ENCODE data around the gene FAM53B. TPM values are rescaled to one million over a fixed set of nuclear protein-coding genes. Genes with fewer than 3 reads are reported as not detected.

The FAM53B gene
- total RNA-seq, 2 donors from 2014 or later: 17.1 to 21.1 TPM

DNA sequence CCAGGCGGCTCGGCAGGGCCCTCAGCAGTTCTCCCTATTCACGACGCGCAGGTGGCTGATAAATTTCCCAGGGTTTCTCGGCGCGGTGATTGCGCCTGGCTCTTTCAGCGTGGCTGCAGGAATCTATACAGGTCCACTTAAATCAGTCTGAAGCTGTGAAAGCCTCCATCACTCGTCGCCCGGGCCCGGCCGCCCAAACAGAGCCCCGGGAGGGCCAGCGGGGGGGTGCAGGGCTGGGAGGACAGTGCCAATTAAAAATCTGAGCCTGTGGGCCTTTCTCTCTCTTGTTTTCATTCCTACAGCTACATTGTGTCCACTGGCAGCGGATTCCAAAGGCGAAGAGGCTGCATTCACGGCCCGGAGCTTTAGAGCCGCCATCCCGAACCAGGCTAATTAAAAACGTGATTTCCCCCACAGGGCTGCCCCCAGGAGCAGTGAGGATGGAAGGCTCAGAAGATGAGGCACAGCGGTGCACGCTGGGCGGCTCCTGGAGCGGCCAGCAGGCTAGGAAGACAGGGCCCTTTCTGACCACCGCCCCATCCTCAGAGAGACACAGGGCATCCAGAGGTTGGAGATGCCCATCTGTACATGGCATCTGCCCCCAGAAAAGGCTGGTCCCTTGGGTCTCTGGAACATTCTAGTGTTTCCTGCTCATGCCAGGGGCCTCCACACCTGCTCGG lies 100.7 kb downstream of the FAM53B start:
- Histone ChIP-seq H3K27me3 (no peaks in the 10 kb centered on the region), H3K4me1 (peaks cover 22% of the 10 kb centered on the region), H3K27ac (no peak overlapping the region), H3K9me3 (no peaks in the 10 kb centered on the region), H3K36me3 (replicated peaks in 1 of 2; ENCODE audit: insufficient read depth in 1 of 2, low read depth in 2 of 2) (no peaks in the 10 kb centered on the region), H3K4me3 (no peak overlapping the region)
- no peak for TF ChIP-seq POLR2A (IDR thresholded peaks at IDR 0.05)
- TF ChIP-seq, protein P1, sequence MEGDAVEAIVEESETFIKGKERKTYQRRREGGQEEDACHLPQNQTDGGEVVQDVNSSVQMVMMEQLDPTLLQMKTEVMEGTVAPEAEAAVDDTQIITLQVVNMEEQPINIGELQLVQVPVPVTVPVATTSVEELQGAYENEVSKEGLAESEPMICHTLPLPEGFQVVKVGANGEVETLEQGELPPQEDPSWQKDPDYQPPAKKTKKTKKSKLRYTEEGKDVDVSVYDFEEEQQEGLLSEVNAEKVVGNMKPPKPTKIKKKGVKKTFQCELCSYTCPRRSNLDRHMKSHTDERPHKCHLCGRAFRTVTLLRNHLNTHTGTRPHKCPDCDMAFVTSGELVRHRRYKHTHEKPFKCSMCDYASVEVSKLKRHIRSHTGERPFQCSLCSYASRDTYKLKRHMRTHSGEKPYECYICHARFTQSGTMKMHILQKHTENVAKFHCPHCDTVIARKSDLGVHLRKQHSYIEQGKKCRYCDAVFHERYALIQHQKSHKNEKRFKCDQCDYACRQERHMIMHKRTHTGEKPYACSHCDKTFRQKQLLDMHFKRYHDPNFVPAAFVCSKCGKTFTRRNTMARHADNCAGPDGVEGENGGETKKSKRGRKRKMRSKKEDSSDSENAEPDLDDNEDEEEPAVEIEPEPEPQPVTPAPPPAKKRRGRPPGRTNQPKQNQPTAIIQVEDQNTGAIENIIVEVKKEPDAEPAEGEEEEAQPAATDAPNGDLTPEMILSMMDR (IDR thresholded peaks at IDR 0.05): no peak
- ATAC-seq (no peak), DNase-seq (no peak)
- 91 to 93% methylated on average over 28 to 30 of the region's 30 CpGs for WGBS, 2 donors
- intact Hi-C loops (cut with DNase I): no loop called here

DNA sequence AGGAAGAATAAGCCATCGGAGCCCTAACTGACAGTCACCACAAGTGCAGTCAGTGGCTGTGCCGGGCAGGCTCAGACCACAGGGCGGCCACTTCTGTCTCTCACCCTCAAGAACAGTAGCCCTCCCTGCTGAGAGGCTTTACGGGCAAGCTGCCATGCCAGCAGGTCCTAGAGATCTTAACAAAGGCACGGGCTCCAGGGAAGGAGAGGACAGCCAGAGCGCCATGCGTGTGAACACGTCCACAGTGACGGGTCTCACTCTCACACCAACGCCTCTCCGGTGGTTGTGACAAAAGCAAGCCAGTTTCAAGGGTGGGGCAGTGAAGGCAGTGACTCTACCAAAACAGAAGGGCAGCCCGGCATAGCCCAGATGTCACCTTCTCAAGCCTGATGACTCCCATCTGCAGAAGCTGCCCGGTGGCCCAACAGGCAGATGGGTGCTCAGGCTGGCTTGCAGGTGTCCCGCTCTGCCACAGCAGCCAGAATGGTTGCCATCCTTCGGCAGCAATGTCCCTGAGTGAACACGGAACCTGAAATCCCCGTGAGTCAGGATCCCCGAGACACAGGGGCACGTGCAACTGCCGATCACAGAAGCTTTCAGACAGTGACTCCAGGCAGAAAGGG lies 102.0 kb downstream of the FAM53B start:
- TF ChIP-seq, protein P1 (IDR thresholded peaks at IDR 0.05): no peak
- no peak for DNase-seq
- intact Hi-C loops (cut with DNase I): no loop called here
- no peak for ATAC-seq
- H3K4me3 ChIP-seq: no peak overlapping the region
- H3K27ac ChIP-seq: no peak overlapping the region
- WGBS, 2 donors: 91 to 96% methylated on average over 13 to 20 of the region's 20 CpGs
- peaks cover 15% of the 10 kb centered on the region for H3K4me1 ChIP-seq
- no peaks in the 10 kb centered on the region for H3K36me3 ChIP-seq (replicated peaks in 1 of 2; ENCODE audit: insufficient read depth in 1 of 2, low read depth in 2 of 2)
- H3K27me3 ChIP-seq: no peaks in the 10 kb centered on the region
- no peaks in the 10 kb centered on the region for H3K9me3 ChIP-seq

DNA sequence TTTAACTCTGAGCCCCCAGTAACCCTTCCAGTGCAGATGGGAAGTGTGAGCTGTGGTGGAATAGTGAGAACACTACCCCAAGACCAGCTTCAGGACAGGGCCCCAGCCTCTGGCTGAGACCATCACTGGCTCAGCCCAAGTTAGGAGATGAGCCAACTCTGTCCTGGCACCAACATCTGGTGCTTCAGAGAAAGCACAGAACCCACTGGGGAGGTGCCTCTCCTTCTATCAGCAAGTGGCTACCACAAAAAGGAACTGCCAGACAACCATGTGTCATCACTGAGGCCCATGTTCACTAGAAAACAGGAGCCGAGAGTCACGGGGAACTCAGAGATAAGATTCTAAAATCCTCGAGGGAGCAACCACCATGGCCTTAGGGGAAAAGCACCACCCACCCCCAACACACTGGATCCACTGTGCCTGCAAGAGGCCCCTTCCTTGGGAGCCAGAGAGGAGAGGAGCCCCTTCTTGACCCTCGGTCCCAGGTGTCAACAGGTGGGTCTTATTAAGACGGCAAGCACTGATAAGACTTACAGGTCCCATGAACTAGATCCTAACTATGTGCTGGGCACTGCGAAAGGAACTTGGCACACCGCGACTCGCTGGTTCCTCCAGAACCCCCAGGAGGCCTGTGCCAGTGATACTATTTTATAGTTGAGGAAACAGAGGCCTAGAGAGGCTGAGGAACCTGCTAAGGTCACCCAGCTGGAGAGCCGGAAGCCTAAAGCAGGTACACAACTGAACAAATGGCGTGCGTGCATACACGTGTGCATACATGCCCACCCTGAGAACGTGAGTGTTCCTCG lies 102.7 kb downstream of the FAM53B start:
- no peak overlapping the region for H3K4me3 ChIP-seq
- 70 to 76% methylated on average over 12 to 15 of the region's 15 CpGs for WGBS, 2 donors

DNA sequence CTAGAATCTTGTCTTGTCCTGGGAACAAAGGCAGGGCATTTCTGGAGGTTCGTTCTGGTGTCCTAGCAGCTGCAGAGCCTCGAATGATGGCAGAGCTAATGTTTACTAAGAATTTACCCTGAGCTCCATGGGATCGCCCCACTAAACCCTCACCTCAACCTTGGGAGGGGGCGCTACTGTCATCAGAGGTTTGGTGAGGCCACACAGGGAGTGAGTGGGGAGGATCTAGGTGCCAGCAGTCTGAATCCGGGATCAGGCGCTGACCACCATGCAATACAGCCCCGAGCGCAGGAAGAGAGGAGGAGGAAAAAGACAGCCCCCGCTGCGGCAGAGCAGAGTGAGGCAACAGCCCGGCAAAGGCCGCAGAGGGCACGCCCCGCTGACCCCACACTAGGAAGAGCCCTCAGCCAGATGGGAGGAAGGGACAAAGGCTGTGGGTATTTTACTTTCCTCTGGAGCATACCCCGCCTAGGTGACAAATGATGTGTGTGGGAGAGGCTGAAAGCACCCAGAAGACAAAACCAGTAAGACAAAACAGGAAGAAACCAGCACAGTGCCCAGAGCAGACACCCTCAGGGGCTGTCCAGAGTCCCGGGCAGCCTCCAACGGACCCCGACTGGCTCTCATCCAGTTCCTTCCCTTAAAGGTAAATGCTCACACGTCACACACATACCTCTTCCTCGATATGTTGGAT lies 103.5 kb downstream of the FAM53B start:
- no peaks in the 10 kb centered on the region for H3K27me3 ChIP-seq
- DNase-seq: peak in 1 of 4 donors; percentile 45
- H3K4me3 ChIP-seq: no peak overlapping the region
- intact Hi-C loops (cut with DNase I): no loop called here
- no peaks in the 10 kb centered on the region for H3K36me3 ChIP-seq (replicated peaks in 1 of 2; ENCODE audit: insufficient read depth in 1 of 2, low read depth in 2 of 2)
- ATAC-seq: no peak
- peak overlapping the region in 2 of 4 donors; percentile 5 to 42 for H3K27ac ChIP-seq
- TF ChIP-seq POLR2A (IDR thresholded peaks at IDR 0.05): no peak
- TF ChIP-seq, protein P1 (IDR thresholded peaks at IDR 0.05): no peak
- no peaks in the 10 kb centered on the region for H3K9me3 ChIP-seq
- H3K4me1 ChIP-seq: peaks cover 6% of the 10 kb centered on the region
- WGBS, 2 donors: 63 to 80% methylated on average over 18 to 20 of the region's 20 CpGs

More for the DNA sequence above, 102.7 kb downstream of the FAM53B start:
- no peaks in the 10 kb centered on the region for H3K27me3 ChIP-seq
- no peak for ATAC-seq
- H3K4me1 ChIP-seq: peaks cover 8% of the 10 kb centered on the region
- H3K27ac ChIP-seq: peak overlapping the region in 2 of 4 donors; percentile 5 to 42
- TF ChIP-seq, protein P1 (IDR thresholded peaks at IDR 0.05): no peak
- TF ChIP-seq POLR2A (IDR thresholded peaks at IDR 0.05): no peak
- H3K36me3 ChIP-seq (replicated peaks in 1 of 2; ENCODE audit: insufficient read depth in 1 of 2, low read depth in 2 of 2): no peaks in the 10 kb centered on the region
- H3K9me3 ChIP-seq: no peaks in the 10 kb centered on the region
- DNase-seq: peak in 1 of 4 donors; percentile 55
- intact Hi-C loops (cut with DNase I): no loop called here

Data from body of pancreas (tissue), 4 donors.